K562 (cell line): ENCODE results near the gene KRT14. TPM values are rescaled to one million over a fixed set of nuclear protein-coding genes. Genes with fewer than 3 reads are reported as not detected.

Experiments
- ATAC-seq: fragments of 200-7000 bp; cut with Tn5 transposase; 3 replicates; pipeline ENCODE4 v1.9.1; 2020; ENCODE audit warnings: moderate library complexity
- BruUV-seq: library from RNA; stranded (reverse); fragments of 400-500 nt; replicated peaks from 2 replicates; lab custom pipeline; 2021; lab: Mats Ljungman, UMichigan
- CTCF ChIA-PET: fragments of 300-600 bp; formaldehyde crosslinking; extraction: SDS; loops from one replicate; lab custom pipeline; 2021; ENCODE audit warnings: low intra/inter-chr PET ratio; lab: Yijun Ruan, JAX
- POLR2A ChIA-PET: fragments of 300-600, 350-650 bp; sonication (Branson Sonifier 250); formaldehyde crosslinking; extraction: SDS; loops from one replicate; lab custom pipeline; 2021; ENCODE audit warnings: antibody characterized with exemption, inconsistent platforms; lab: Yijun Ruan, JAX
- DNase-seq, 4 experiments: peaks; one replicate each; pipeline versions ENCODE4 v3.0.0 to v3.0.0-alpha.2; 2011 to 2018; ENCODE audit warnings: low spot score in 3 of 4, mixed read lengths in 3 of 4; ENCODE audit errors: extremely low read depth in 1 of 4
- FAIRE-seq: peaks from 2 replicates; lab custom pipeline; 2011; peaks lifted over from hg19 to GRCh38; lab: Jason Lieb, UNC
- H2AFZ ChIP-seq: 2 replicates; pipeline ENCODE4 v1.6.0; 2011; ENCODE audit warnings: low read depth, low read length, control low read depth, inconsistent platforms
- H3K27ac ChIP-seq: fragments of 200-600 bp; 3 replicates; pipeline ENCODE4 v1.8.0; 2011; ENCODE audit warnings: low read depth, mild to moderate bottlenecking, control low read depth, inconsistent platforms, low read length, moderate library complexity, mixed read lengths; ENCODE audit errors: extremely low read depth
- H3K27me3 ChIP-seq, 2 experiments: fragments of 300-600 bp in 1 of 2; 2 replicates in 1 of 2; 3 replicates in 1 of 2; pipeline versions ENCODE4 v1.6.0 to v1.8.0; 2011; ENCODE audit warnings: inconsistent platforms in 2 of 2, low read length in 2 of 2, mild to moderate bottlenecking in 1 of 2, mixed read lengths in 1 of 2, moderate library complexity in 1 of 2; ENCODE audit not compliant: control insufficient read depth in 2 of 2, insufficient read depth in 2 of 2
- H3K36me3 ChIP-seq: fragments of 300-600 bp; 3 replicates; pipeline ENCODE4 v1.8.0; 2011; ENCODE audit warnings: mild to moderate bottlenecking, low read length, inconsistent platforms; ENCODE audit not compliant: control insufficient read depth, insufficient read depth
- H3K4me1 ChIP-seq, 2 experiments: fragments of 200-600 bp in 1 of 2; replicated peaks in 1 of 2; 2 replicates in 1 of 2; 3 replicates in 1 of 2; pipeline versions ENCODE4 v1.5.1 to v1.8.0; 2011; ENCODE audit warnings: inconsistent platforms in 2 of 2, low read length in 2 of 2, mild to moderate bottlenecking in 1 of 2, mixed read lengths in 1 of 2, moderate library complexity in 1 of 2; ENCODE audit not compliant: control insufficient read depth in 2 of 2, insufficient read depth in 2 of 2
- H3K4me2 ChIP-seq: 2 replicates; pipeline ENCODE4 v1.6.1; 2011; ENCODE audit warnings: low read length, control low read depth, inconsistent platforms, mixed read lengths; ENCODE audit not compliant: insufficient read depth
- H3K4me3 ChIP-seq: fragments of 200-600 bp; sonication (generic), shearing (Covaris generic); 2 replicates; pipeline ENCODE4 v1.5.1; 2016; ENCODE audit warnings: control low read depth, inconsistent platforms
- H3K79me2 ChIP-seq: fragments of 200-600 bp; 3 replicates; pipeline ENCODE4 v1.8.0; 2011; ENCODE audit warnings: low read length, inconsistent platforms; ENCODE audit not compliant: control insufficient read depth, insufficient read depth
- H3K9ac ChIP-seq, 2 experiments: 2 replicates each; pipeline versions ENCODE4 v1.6.0 to v1.6.1; 2011; ENCODE audit warnings: low read depth in 2 of 2, low read length in 2 of 2, control low read depth in 1 of 2, inconsistent platforms in 1 of 2, mild to moderate bottlenecking in 1 of 2, mixed read lengths in 1 of 2; ENCODE audit not compliant: insufficient read depth in 1 of 2
- H3K9me1 ChIP-seq: one replicate; pipeline ENCODE4 v1.6.0; 2011; ENCODE audit warnings: inconsistent platforms, mild to moderate bottlenecking, low read length, moderate library complexity; ENCODE audit not compliant: control insufficient read depth, insufficient read depth
- H3K9me3 ChIP-seq: replicated peaks from 2 replicates; pipeline ENCODE4 v1.5.1; 2011; ENCODE audit warnings: low read depth, low read length, inconsistent platforms; ENCODE audit not compliant: control insufficient read depth, insufficient read depth
- H4K20me1 ChIP-seq: replicated peaks from 2 replicates; pipeline ENCODE4 v1.6.1; 2011; ENCODE audit warnings: low read length, inconsistent platforms, mixed read lengths; ENCODE audit not compliant: control insufficient read depth, insufficient read depth
- HIVEP1 ChIP-seq: fragments of 250-450 bp; sonication (Bioruptor Pico); IDR thresholded peaks from 2 replicates; pipeline ENCODE4 v1.4.0; 2020; ENCODE audit warnings: mild to moderate bottlenecking
- MTA3 ChIP-seq: fragments of 450-650 bp; formaldehyde crosslinking; IDR thresholded peaks from 2 replicates; pipeline ENCODE4 v1.6.1; 2017; ENCODE audit warnings: mild to moderate bottlenecking, borderline replicate concordance
- ZNF445 ChIP-seq: fragments of 250-450 bp; sonication (Bioruptor Pico); IDR thresholded peaks from 2 replicates; pipeline ENCODE4 v1.4.0; 2020; ENCODE audit warnings: low read depth, mild to moderate bottlenecking, moderate library complexity
- ZSCAN32 ChIP-seq: fragments of 450-650 bp; formaldehyde crosslinking; IDR thresholded peaks from 2 replicates; pipeline ENCODE4 v1.4.0; 2020; ENCODE audit warnings: mild to moderate bottlenecking, moderate library complexity
- WGBS: fragments of 100-300 bp; shearing (Covaris generic); methylation state at CpG from one replicate; pipeline ENCODE4 v1.1.6; 2016; ENCODE audit warnings: low coverage, mixed read lengths; ENCODE audit not compliant: insufficient coverage; ENCODE audit errors: missing lambda C conversion rate; 5-methylcytosine and 5-hydroxymethylcytosine counted together
- in situ Hi-C: fragments of 300-500 bp; cut with MboI; formaldehyde crosslinking; loops from 4 replicates; pipeline ENCODE4 v1.15.0; 2018; ENCODE audit warnings: inconsistent platforms, mixed read lengths
- intact Hi-C: fragments of 100-400 bp; cut with micrococcal nuclease; formaldehyde crosslinking; loops from 2 replicates; pipeline ENCODE4 v1.14.2; 2022
- polyA plus RNA-seq, 8 experiments: library from polyadenylated mRNA; depleted of rRNA in 4 of 8; stranded (reverse) in 5 of 8; unstranded in 3 of 8; fragments of >200 nt; fragmentation: Nextera tagmentation in 2 of 8; fragmentation: Illumina TruSeq in 1 of 8; extraction: Ambion mirVana in 2 of 8; extraction: Trizol in 1 of 8; gene quantifications; 2 replicates each; pipeline versions ENCODE4 v1.2.1 to v1.2.3, GENCODE V29; 2011 to 2014; ENCODE audit warnings: inconsistent platforms in 1 of 8, missing spikeins in 1 of 8
- total RNA-seq, 7 experiments: library from RNA; depleted of rRNA in 6 of 7; stranded (reverse); fragments of >200 nt in 6 of 7; fragmentation: Illumina TruSeq in 2 of 7; extraction: Trizol in 2 of 7; gene quantifications; 2 replicates each; pipeline versions ENCODE4 v1.2.1 to v1.2.3, GENCODE V29; 2011 to 2021; ENCODE audit warnings: low replicate concordance in 1 of 7

Gene KRT14
- total and polyA plus RNA-seq, 9 of the 15 experiments (the other 6 are each of a cell fraction or from before 2014, with no cell fraction given), result 0.22 TPM; not detected in 8

DNA sequence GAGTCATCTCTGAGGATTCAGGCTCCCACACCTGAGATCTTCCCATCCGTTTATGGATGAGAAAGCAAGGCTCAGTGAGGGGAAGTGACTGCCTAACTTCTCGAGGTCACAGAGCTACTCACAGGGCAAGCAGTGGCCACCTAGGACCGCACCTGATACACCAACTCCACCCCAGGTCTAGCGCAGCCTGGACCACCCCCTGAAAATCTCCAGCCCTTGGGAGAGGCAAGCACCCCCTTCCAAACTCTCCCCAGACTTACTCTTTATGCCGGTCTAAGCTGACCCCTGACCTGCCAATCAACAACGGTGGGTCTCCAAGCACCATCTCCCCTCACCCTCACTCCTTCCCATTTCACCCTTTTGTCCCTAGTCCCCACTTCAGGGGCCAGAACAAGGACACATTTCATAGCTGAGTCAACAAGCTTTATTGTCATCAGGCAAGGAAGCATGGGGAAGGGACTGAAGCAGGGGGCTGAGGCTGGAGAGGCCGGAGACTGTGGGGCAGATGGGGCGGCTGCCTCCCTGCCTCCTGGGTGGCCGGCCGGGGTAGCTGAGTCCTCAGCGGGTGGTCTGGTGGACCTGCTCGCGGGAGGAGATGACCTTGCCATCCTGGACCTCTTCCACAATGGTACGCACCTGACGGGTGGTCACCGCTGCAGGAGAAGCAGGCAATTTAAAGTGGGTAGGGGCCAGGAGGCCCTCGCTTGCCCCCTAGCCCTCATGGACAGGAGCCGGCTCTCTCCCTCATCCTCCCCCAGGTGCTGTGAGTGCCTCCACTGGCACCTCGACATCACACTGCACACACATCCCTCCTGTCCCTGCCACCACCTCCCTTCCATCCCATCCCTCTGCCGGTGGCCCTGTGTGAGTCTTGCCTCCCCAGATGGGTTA lies 32.6 kb upstream of the KRT14 start:
- intact Hi-C loops (no loop called here), in situ Hi-C loops (no loop called here)
- Histone ChIP-seq H3K27ac (no peak overlapping the region), H3K36me3 (no peaks in the 10 kb centered on the region), H3K9me1 (peaks cover 5% of the 10 kb centered on the region), H3K79me2 (no peaks in the 10 kb centered on the region), H4K20me1 (0 out of 2 replicates have a peak, but pooled peaks cover 2% of the 10 kb centered on the region), H3K27me3 (peaks cover 2 to 29% of the 10 kb centered on the region in 2 experiments; a peak in 2 of 5 replicates), H3K4me1 (peaks cover 0 to 3% of the 10 kb centered on the region in 2 experiments; a peak in 2 of 5 replicates), H3K4me2 (no peak overlapping the region), H3K9me3 (no peaks in the 10 kb centered on the region), H3K9ac (no peak overlapping the region), H2AFZ (no peak overlapping the region), H3K4me3 (no peak overlapping the region)
- FAIRE-seq (no peak), DNase-seq (no peak), ATAC-seq (no peak)
- under 1% methylated on average over 17 of the region's 20 CpGs for WGBS
- POLR2A ChIA-PET, result no interaction called here
- CTCF ChIA-PET, result no interaction called here
- no TSS peak for BruUV-seq
- TF ChIP-seq MTA3 (no peak), ZNF445 (CRISPR knock-in tag) (no peak), ZSCAN32 (CRISPR knock-in tag) (no peak), HIVEP1 (CRISPR knock-in tag) (no peak)
